Anterior cingulate cortex (tissue), 58 donors: ENCODE measurements around the gene VPS18.

Experiments
- DNase-seq, 58 donors: peaks; one replicate each; lab custom pipeline; 2025; lab: John Stamatoyannopoulos, UW

VPS18 gene

GRCh38 chr15:40899536-40900207, 5.4 kb downstream of the VPS18 start:
- no peak for DNase-seq

DNA sequence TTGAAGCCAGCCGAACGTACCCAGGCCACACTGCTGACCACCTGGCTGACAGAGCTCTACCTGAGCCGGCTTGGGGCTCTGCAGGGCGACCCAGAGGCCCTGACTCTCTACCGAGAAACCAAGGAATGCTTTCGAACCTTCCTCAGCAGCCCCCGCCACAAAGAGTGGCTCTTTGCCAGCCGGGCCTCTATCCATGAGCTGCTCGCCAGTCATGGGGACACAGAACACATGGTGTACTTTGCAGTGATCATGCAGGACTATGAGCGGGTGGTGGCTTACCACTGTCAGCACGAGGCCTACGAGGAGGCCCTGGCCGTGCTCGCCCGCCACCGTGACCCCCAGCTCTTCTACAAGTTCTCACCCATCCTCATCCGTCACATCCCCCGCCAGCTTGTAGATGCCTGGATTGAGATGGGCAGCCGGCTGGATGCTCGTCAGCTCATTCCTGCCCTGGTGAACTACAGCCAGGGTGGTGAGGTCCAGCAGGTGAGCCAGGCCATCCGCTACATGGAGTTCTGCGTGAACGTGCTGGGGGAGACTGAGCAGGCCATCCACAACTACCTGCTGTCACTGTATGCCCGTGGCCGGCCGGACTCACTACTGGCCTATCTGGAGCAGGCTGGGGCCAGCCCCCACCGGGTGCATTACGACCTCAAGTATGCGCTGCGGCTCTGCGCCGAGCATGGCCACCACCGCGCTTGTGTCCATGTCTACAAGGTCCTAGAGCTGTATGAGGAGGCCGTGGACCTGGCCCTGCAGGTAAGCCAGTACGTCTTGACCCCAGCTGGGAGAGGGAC, 6.2 kb downstream of the VPS18 start:
- DNase-seq: no peak

DNA sequence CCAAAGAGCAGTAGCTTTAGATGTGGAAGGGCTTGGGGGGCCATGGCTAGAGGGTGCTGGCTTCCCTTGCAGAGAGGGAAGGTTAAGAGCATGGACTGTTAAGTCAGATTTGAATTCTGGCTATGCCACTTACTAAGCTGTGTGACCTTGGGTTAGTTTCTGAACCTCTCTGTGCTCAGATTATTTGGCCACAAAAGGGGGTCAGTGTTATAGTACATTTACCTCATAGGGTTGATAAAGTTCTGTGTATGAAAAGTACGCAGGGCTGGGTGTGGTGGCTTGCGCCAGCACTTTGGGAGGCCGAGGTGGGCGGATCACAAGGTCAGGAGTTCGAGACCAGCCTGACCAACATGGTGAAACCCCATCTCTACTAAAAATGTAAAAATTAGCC, 6.8 kb downstream of the VPS18 start:
- DNase-seq: no peak

DNA sequence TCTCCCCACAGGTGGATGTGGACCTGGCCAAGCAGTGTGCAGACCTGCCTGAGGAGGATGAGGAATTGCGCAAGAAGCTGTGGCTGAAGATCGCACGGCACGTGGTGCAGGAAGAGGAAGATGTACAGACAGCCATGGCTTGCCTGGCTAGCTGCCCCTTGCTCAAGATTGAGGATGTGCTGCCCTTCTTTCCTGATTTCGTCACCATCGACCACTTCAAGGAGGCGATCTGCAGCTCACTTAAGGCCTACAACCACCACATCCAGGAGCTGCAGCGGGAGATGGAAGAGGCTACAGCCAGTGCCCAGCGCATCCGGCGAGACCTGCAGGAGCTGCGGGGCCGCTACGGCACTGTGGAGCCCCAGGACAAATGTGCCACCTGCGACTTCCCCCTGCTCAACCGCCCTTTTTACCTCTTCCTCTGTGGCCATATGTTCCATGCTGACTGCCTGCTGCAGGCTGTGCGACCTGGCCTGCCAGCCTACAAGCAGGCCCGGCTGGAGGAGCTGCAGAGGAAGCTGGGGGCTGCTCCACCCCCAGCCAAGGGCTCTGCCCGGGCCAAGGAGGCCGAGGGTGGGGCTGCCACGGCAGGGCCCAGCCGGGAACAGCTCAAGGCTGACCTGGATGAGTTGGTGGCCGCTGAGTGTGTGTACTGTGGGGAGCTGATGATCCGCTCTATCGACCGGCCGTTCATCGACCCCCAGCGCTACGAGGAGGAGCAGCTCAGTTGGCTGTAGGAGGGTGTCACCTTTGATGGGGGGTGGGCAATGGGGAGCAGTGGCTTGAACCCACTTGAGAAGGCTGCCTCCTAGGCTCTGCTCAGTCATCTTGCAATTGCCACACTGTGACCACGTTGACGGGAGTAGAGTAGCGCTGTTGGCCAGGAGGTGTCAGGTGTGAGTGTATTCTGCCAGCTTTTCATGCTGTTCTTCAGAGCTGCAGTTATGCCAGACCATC, 8.6 kb downstream of the VPS18 start:
- peak in 27 of 58 donors; percentile 1 to 58 (median 21) for DNase-seq

DNA sequence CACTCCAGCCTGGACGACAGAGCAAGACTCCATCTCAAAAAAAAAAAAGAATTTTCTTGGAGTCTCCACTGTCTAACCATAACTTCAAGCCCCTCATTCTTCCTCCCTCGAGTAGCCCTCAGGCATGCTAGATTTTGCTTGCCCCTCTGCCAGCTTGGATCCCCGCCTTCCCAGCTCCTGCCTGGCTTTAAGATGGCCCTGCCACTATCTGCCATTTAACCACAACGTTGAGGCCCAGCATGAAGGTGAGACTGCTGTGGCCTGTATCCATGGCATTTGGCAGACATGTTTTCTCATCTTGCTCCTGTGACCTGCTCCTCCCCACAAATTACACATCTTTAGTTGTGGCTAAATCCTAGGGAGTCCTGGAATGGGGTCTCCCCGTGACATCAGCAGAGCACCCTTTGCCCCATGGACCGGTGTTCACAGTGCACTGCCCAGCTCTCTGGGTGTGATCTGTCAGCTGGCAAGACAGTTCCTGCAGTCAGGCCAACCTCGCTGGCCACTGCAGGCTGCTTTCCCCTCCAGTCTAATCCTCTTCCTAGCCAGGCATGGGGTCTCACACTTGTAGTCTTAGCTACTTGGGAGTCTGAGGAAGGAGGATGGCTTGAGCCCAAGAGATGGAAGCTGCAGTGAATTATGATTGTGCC, 10.4 kb downstream of the VPS18 start:
- DNase-seq: no peak

DNA sequence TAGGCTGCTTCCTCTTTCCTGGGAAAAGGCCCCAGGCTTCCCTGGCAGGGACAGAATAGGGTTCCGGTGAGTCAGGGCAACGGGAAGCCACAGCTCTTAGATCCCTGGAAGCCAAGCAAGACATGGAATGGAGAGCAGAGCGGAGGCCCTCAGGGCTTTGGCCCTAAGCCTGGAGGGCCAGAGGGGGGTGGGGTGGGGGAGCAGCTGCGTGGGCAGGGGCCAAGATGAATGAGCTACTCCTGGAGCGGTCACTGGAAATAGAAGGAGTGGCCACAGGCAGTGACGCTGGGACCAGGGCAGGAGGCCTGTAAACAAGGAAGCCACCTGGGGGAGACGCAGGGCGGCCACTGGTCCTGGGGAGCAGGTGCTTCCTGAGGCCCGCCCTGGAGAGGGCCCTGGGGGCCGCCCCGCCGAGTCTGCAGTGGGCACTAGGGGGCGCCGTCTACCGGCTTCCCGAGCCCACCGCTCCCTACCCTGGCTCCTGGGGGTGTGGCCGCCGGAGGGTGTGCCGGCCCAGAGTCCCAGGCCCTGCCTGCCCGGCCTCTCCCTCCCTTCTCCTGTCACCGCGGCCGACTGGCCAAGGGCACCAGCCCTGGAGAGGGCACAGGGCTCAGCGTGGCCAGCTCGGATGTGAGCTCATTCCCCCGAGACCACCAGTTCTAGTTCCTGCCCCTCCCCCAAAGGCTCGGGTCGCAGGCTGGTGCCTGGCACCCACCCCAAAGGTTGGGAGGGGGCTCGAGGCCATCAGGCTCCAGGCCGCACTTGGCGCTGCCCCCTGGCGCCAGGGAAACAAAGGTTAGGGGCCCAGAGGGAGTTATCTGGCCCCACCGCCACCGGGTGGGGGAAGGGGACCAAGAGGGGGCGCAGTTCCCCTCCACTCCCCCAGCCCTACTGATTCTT, 12.1 kb downstream of the VPS18 start:
- peak in 49 of 58 donors; percentile 18 to 79 (median 55) for DNase-seq

GRCh38 chr15:40906991-40907802, 12.9 kb downstream of the VPS18 start:
- DNase-seq: peak in 37 of 58 donors; percentile 10 to 62 (median 35)

- no peak for DNase-seq
These were observed 13.8 kb downstream of the VPS18 start for GRCh38 chr15:40908095-40908494.

GRCh38 chr15:40909662-40910630, 15.7 kb downstream of the VPS18 start:
- peak in 3 of 58 donors; percentile 3 to 39 (median 8) for DNase-seq

DNA sequence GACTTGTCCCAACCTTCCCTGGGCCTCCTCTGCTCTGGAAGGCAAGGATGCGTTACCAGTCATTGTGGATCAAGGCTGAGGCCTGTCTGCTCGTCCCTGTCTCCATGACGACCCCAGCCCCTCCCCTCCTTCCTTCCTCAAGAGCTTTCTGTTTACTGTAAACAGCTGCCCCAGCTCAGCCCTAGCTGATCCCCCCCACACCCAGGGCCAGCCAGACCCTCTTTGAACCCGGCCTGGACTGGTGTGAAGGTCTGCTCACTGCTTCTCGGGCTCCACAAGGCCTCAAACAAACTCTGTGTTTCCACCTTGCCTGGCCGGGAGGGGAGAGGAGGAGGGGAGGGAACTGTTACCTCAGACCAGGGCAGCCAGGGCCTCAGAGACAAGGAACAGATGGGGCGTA, 16.9 kb downstream of the VPS18 start:
- no peak for DNase-seq

DNA sequence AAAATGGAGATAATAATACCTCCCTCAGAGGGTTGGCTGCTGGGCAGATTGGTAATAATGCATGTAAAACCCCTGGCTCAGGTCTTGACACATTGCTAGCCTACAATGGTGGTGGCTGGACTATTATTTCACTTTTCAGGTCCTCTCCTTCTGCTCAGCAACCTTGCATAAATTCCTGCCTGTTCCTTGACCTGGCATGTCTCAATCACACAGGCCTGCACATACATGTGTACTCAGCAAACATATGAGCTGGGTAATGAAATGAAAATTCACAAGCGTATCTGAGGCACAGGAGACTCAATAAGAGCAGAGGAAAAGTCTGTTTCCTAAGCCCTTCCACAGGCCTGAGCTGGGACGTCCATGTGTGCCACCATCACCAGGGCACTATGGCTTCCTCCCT, 17.4 kb downstream of the VPS18 start:
- DNase-seq: no peak

DNA sequence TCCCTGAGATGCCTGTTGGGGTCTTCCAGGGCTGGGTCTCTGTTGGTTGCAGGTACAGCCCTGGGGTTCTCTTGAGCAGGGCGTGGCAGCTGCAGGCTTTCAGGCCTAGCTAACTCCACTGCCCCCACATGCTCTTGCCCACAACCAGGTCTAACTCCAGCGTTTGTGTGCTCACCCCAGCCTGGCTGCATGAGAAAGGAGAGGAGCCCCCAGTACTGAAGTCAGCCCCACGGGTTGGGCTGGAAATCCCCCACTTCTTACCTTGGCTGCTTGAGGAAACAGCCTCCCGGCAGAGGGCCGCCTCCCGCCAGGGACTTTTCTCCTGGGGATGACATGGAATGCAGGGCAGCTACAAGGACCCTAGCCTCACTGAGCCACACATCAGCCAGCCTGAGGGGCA, 18.2 kb downstream of the VPS18 start:
- no peak for DNase-seq

DNA sequence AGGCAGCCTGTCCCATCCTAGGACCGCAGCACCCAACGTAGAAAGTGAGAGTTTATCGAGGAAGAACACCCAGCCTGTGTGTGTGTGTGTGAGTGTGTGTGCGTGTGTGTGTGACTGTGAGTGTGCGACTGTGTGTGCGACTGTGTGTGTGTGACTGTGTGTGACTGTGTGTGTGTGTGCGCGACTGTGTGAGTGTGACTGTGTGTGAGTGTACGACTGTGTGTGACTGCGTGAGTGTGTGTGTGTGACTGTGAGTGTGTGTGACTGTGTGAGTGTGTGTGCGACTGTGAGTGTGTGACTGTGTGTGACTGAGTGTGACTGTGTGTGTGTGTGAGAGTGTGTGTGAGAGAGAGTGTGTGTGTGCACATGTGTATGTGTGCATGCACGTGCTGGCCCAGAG, 19.8 kb downstream of the VPS18 start:
- DNase-seq: no peak

GRCh38 chr15:40914486-40914885, 20.2 kb downstream of the VPS18 start:
- no peak for DNase-seq

DNA sequence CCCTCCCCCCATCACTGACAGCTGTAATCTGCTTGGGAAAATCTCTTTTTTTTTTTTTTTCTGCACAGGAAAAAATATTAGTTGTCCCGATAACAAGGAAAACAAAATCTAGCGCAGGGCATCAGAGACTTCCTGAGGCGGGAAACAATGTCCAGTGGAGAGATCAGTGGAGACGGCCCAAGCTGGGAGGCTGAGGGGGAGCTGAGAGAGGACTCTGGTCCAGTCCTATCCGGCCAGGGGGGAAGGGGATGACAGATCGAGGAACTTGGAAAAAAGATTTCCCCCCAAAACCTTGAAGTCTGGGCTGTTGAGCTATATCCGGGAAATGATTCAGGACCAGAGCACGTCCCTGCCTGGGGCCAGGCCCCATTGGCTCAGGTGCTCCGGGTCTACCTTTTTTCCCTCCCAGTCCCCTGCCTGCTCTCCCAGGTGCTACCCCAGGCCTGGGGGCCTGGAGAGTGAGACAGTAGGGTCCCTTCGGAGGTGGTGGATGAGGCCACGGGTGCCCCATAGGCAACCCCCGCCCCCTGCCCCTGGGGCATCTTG, 20.9 kb downstream of the VPS18 start:
- DNase-seq: no peak

- DNase-seq: no peak
These were observed 21.4 kb downstream of the VPS18 start for GRCh38 chr15:40915679-40916078.

DNA sequence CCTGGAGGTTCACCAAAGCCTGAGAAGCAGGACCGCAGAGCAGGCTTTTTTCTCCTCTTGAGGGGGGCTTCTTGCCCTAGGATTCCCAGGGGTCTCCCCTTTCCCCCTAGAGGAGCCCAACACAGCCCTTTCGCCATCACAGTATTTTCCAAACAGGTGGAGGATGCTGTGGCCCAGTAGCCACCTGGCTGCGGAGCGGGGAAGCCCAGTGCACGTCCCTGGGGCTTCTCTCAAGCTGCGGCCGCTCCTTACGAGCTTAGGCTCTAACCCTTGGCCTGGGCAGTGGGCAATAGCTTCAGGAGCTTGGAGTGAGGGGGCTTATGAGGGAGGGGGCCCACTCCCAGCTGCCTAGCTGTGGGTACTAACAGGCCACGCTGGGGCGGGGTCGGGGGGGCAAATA, 23.3 kb downstream of the VPS18 start:
- DNase-seq: no peak
